NCI-H2081 treated with DMSO at 0.1 percent for 48 hours (cell line): Measurements from ENCODE around the gene SPATS1.
"Not testable (repeated sequence)": the region's sequence is repeated elsewhere in the genome, so short reads cannot be mapped to it uniquely, and the experiment has no call there.

Experiments used
- DNase-seq: peaks from one replicate; lab custom pipeline; 2025; lab: John Stamatoyannopoulos, UW

Gene SPATS1

DNA sequence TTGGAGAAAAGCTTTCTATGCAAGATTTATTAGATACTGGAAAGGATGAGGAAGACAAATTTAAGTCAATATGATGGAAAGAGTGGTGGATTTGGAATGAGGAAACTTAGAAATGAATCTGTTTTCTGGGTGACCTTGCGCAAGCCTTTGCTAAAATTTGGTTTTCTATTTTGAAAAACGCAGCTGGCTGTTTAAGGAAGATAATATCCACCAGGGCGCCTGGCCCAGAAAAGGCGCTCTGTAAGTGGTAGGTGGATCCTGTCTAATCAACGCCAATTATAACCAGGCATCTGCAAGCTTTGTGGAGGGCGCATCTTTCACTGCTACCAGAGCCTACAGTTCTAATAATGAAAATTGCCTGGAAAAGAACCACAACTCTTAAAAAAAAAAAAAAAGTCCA lies 398 bp upstream of the SPATS1 start:
- no peak for DNase-seq

DNA sequence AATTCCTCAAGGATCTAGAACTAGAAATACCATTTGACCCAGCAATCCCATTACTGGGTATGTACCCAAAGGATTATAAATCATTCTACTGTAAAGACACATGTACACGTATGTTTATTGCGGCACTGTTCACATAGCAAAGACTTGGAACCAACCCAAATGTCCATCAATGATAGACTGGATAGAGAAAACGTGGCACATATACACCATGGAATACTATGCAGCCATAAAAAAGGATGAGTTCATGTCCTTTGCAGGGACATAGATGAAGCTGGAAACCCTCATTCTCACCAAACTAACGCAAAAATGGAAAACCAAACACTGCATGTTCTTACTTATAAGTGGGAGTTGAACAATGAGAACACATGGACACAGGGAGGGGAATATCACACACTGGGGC lies 4.4 kb downstream of the SPATS1 start:
- not testable (repeated sequence) for DNase-seq

DNA sequence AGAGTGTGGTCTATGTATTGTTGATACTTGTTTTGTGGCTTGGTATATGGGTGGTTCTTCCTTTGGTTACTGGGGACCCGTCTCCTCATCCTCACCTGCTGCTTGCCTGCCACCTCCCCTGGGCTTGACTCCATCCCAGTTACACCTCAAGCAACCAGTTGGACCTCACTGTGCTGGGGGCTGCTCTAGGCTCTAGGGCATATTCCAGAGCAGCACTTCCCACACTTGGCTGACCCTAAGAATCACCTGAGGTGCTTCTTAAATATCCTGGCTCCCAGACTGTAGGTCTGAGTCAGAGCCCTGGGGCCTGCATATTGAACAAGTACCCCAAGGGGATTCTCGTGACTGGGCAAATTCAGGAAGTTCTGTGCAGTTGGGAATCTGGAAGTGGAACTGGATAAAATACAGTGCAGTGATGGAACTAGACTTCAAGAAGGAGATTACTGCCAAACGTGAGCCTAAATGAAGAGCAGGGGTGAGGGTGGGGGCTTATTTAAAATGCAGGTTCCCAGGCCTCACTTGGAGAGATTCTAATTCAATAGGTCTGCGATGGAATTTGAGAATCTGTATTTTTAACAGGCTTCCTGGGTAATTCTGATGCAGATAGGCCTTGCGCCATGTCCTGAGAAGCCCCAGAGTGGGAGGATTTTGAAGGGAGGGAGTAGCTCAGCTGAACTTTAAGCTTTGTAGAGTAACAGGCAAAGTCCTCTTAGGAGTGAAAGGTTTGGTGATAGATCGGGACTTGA lies 7.6 kb downstream of the SPATS1 start:
- no peak for DNase-seq

DNA sequence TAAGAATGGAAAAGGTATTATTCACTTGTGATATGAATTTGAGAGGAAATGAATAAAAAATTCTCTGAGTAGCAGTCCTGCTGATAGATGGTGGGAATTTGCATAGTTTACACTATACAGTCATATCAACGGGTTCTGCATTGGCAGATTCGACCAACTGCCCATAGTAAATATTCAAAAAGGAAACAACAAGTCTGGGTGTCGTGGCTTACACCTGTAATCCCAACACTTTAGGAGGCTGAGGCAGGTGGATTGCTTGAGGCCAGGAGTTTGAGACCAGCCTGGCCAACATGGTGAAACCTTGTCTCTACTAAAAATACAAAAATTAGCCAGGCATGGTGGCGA lies 8.2 kb downstream of the SPATS1 start:
- not testable (repeated sequence) for DNase-seq

GRCh38 chr6:44352259-44352658 lies 9.8 kb downstream of the SPATS1 start:
- no peak for DNase-seq

DNA sequence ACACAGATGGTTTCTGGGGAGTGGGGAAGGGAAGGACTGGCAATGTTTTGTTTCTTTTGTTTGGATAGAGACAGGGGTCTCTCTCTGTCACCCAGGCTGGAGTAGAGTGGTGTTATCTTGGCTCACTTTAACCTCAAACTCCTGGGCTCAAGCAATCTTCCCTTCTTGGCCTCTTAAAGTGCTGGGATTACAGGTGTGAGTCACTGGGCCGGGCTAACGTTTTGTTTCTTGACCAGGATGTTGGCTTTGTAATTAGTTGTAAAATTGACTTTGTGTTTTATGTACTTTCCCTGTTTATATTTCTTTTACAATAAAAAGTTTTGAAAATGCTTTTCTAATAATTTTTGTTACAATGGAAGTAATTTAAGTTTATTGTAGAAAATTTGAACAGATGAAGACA lies 10.9 kb downstream of the SPATS1 start:
- no peak for DNase-seq

- DNase-seq: no peak
Observed at GRCh38 chr6:44355640-44356039, 13.2 kb downstream of the SPATS1 start.

GRCh38 chr6:44356487-44356886 lies 14.0 kb downstream of the SPATS1 start:
- DNase-seq: no peak

DNA sequence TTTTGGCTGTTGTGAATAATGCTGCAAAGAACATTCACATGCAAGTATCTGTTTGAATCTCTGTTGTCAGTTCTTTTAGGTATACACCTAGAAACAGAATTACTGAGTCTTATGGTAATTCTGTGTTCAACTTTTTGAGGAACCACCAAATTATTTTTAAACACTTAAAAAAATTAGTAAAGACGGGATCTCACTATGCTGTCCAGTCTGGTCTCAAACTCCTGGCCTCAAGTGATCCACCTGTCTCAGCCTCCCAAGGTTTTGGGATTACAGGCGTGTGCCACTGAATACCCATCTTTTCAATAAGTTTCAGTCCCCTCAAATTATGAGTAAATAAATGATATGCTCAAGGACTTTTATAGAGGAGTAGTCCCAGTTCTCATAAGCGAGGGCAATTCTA lies 17.5 kb downstream of the SPATS1 start:
- DNase-seq: no peak

- DNase-seq: no peak
Observed at GRCh38 chr6:44361947-44362346, 19.5 kb downstream of the SPATS1 start.

GRCh38 chr6:44363377-44363926 lies 21.0 kb downstream of the SPATS1 start:
- no peak for DNase-seq

DNA sequence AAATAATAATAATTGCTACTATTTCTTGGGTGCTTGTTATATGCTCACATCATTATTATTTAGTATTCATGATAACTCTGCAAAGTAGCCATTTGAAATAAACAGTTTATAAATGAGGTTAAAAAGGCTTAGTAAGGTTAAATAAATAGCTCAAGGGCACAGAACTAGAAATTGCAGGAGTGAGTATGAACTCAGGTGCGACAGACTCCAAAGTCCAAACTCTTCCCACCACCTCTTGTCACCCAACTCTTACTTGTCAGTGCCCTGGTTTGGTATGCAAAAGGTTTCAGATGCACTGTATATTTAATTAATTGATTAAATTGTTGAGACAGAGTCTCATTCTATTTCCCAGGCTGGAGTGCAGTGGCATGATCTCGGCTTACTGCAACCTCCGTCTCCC lies 24.3 kb downstream of the SPATS1 start:
- DNase-seq: no peak

GRCh38 chr6:44367681-44368080 lies 25.2 kb downstream of the SPATS1 start:
- no peak for DNase-seq

- DNase-seq: no peak
Observed at GRCh38 chr6:44373051-44373450, 30.6 kb downstream of the SPATS1 start.

GRCh38 chr6:44373787-44374186 lies 31.3 kb downstream of the SPATS1 start:
- DNase-seq: no peak

DNA sequence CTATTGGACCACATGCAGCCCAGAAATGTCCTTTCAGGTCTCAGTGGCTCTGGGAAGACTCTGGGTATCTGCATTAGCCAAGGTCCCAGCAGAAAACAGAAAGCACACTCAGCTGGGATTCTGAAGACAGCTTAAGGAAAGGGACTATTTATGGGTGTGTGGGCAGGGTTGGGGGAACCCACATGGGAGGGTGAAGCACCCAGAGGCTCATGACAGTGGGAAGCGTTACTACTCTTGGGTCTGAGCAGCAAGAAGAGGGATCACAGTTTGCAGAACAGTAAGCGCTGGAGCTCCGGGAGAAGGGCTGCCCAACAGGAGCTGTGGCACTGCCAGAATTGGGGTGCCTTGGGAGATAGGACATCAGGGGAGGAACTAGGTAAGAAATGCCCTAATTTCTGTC lies 32.6 kb downstream of the SPATS1 start:
- DNase-seq: no peak

GRCh38 chr6:44377484-44377883 lies 35.0 kb downstream of the SPATS1 start:
- no peak for DNase-seq

DNA sequence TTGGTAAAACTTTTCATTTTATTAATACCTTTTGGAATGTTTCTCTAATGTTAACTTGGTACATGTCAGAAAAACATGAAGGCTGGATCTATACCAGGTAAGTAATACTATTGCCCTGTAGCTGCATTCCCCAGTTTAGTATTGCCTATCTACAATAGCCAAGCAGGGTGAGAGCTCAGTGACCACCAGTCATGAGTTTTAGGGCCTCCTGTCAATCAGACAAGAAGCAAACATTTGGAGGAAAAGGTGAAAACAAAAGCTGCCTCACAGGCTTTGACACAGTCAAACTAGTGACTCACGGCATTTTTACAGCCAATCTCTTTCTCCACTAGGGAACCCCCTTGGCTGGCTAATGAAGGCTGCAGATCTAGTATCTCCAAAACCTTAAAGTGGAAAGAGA lies 35.5 kb downstream of the SPATS1 start:
- no peak for DNase-seq

DNA sequence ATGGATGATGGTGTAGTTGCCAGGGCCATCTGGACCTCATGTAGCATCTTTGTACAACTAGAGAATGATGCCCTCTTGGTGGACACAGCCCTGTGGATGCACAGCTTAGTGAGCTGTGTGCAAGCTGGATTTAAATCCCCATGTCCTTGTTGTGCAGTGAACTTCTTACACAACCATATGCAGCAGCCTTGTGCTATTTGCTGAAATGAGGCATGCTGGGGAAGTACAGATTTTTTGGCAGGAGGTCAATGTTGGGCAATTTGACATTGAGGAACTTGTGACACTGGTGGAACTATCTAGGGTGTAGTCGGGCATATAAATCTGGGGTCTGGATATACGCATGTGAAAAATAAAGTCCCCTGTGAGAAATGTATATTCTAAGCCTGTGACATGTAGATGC lies 39.3 kb downstream of the SPATS1 start:
- no peak for DNase-seq

- DNase-seq: no peak
Observed at GRCh38 chr6:44386364-44386928, 44.0 kb downstream of the SPATS1 start.

- no peak for DNase-seq
Observed at GRCh38 chr6:44386929-44387345, 44.5 kb downstream of the SPATS1 start.

DNA sequence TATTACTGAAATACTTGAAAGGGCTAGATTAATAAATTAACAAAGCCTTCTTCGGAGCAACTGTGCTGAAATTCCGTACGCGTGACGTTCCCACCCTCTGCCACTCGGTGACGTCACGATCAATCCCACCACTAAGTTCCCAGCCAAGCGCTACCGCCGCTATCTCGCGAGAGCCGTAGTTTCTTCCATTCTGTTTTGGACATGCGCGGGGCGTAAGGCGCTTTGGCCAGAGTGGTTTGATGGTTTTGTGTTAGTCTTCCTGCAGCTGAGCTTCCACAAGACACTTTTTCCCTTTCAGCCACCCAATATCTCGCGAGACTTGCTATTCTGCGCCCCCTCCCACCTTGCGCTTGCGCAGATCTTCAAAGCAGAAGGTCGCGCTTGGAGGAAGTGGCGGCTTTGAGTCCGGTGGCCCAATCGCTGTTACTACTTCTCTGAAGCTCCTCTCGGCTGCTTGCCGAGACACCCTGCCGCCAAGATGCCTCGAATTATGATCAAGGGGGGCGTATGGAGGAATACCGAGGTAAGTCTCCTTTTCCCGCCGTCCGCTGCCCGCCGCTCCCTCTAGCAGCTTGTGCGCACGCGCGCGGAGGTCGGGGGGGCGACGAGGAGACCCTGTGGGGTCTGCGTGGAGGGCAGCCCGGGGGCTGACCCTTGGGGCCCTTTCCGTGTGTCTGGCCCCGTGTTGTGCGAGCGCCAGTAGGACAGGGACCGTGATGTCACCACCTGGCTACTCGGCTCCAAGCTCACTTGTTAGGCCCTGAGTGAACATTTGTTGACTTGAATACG lies 45.1 kb downstream of the SPATS1 start, which contains the start of gene CDC5L:
TSS of gene CDC5L (plus strand) at position 361 of the 789 bp plus-strand sequence. CDS start at position 479, 118 bp downstream.
- DNase-seq: peak; percentile 95

- DNase-seq: no peak
Observed at GRCh38 chr6:44388135-44388487, 45.7 kb downstream of the SPATS1 start.
